Measurements from ENCODE around the gene RILPL2.
A peak's percentile ranks its signal among the peaks of the same experiment; 100 is the strongest.
"Not testable (repeated sequence)": the region's sequence is repeated elsewhere in the genome, so short reads cannot be mapped to it uniquely, and the experiment has no call there.

RILPL2 gene

DNA sequence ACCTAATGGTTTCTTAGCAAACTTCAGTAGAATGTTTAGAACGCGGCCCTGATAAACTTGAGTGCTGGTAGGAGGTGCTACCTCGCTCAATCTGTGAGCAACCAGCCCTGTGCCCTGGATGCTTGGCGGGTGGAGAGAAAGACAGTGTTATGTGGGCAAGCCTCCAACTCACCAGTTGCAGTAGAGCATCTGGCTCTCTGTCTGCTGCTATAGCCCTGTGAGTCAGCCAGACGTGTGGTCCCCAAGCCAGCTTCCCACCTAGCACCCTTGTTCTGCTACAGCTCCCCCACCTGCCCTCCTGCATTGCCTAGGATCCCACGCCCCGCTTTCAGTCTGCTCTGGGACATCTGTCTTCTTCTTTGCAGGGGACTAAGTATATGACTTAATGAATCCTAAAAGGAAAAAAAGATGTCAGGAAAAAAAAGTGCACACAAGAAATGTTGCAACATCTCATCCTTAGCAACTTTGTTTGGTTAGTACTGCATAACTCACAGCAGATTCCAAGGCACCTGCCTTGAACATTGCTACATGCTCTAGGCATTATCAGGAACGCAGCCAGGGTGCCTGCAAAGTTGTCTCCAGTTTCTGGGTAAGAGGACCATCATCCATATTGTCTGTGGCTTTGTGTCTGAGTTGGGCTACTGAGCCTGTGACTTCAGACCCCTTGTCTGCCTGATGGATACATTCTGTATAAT lies 35.0 kb upstream of the RILPL2 start:
- Mint-ChIP-seq H3K4me3 (no peak overlapping the region), H3K27ac (peak overlapping the region; percentile 66), H3K9me3 (no peaks in the 10 kb centered on the region), H3K27me3 (ENCODE audit: low read depth, poor library complexity) (peaks cover 3% of the 10 kb centered on the region), H3K4me1 (peaks cover 33% of the 10 kb centered on the region), H3K36me3 (ENCODE audit: low read depth) (peaks cover 55% of the 10 kb centered on the region)
- no peak for DNase-seq
- no peak for TF ChIP-seq CTCF (IDR thresholded peaks at IDR 0.05)

DNA sequence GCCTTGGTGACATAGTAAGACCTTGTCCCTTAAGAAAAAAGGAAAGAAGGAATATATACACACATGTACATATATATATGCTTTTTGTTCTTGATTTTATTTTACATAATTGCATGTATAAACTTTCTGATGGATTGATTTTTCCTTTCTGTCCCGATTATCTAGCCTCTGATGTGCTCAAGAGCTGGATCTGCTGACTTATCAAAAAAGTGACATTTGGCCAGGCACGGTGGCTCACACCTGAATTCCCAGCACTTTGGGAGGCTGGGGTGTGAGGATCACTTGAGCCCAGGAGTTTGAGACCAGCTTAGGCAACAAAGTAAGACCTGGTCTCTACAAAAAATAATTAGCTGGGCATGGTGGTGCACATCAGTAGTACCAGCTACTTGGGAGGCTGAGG lies 33.5 kb upstream of the RILPL2 start:
- no peaks in the 10 kb centered on the region for H3K9me3 Mint-ChIP-seq
- no peak for DNase-seq
- no peak for TF ChIP-seq CTCF (IDR thresholded peaks at IDR 0.05)
- no peak overlapping the region for H3K27ac Mint-ChIP-seq
- H3K27me3 Mint-ChIP-seq (ENCODE audit: low read depth, poor library complexity): peaks cover 3% of the 10 kb centered on the region
- peaks cover 26% of the 10 kb centered on the region for H3K4me1 Mint-ChIP-seq
- H3K4me3 Mint-ChIP-seq: no peak overlapping the region
- H3K36me3 Mint-ChIP-seq (ENCODE audit: low read depth): peaks cover 59% of the 10 kb centered on the region

DNA sequence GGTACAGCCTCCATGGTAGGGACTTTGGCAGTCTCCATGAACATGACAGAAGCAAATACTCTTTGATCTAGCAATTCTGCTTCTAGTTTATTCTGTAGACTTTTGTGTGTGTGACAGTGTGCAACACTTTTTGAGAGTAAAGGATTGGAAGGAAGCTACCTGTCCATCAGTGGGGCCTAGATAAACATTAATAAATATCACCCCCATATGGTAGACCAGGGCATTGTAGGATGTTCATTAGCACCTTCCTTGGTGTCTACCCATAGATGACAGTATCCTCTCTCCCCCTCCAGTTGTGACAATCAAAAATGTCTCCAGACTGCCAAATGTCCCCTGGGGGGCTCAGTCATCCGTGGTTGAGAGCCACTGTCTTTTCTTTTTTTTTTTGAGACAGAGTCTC lies 32.3 kb upstream of the RILPL2 start:
- H3K36me3 Mint-ChIP-seq (ENCODE audit: low read depth): peaks cover 58% of the 10 kb centered on the region
- H3K27ac Mint-ChIP-seq: no peak overlapping the region
- peaks cover 19% of the 10 kb centered on the region for H3K4me1 Mint-ChIP-seq
- no peak for TF ChIP-seq CTCF (IDR thresholded peaks at IDR 0.05)
- no peak overlapping the region for H3K4me3 Mint-ChIP-seq
- H3K9me3 Mint-ChIP-seq: no peaks in the 10 kb centered on the region
- H3K27me3 Mint-ChIP-seq (ENCODE audit: low read depth, poor library complexity): peaks cover 3% of the 10 kb centered on the region
- no peak for DNase-seq

- Mint-ChIP-seq H3K27ac (peak overlapping the region; percentile 29), H3K36me3 (ENCODE audit: low read depth) (peaks cover 50% of the 10 kb centered on the region), H3K9me3 (no peaks in the 10 kb centered on the region), H3K4me3 (no peak overlapping the region), H3K4me1 (peaks cover 26% of the 10 kb centered on the region), H3K27me3 (ENCODE audit: low read depth, poor library complexity) (peaks cover 3% of the 10 kb centered on the region)
- TF ChIP-seq CTCF (IDR thresholded peaks at IDR 0.05): no peak
- no peak for DNase-seq
Measured at GRCh38 chr12:123465084-123465483, 28.6 kb upstream of the RILPL2 start.

DNA sequence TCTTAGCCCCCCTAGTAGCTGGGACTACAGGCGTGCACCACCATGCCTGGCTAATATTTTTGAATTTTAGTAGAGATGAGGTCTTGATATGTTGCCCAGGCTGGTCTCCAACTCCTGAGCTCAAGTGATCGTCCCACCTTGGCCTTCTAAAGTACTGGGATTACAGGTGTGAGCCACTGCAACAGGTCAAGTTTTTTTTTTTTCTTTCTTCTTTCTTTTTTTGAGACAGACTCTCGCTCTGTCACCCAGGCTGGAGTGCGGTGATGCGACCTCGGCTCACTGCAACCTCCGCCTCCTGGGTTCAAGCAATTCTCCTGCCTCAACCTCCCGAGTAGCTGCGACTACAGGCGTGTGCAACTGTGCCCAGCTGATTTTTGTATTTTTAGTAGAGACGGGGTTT lies 26.7 kb upstream of the RILPL2 start:
- Mint-ChIP-seq H3K4me1 (peaks cover 32% of the 10 kb centered on the region), H3K36me3 (ENCODE audit: low read depth) (peaks cover 52% of the 10 kb centered on the region)
- not testable (repeated sequence) for H3K27ac Mint-ChIP-seq; H3K9me3 Mint-ChIP-seq; H3K4me3 Mint-ChIP-seq; H3K27me3 Mint-ChIP-seq (ENCODE audit: low read depth, poor library complexity); DNase-seq

- Mint-ChIP-seq H3K36me3 (ENCODE audit: low read depth) (peaks cover 27% of the 10 kb centered on the region), H3K27ac (peak within 1 kb of the TSS; percentile 100), H3K27me3 (ENCODE audit: low read depth, poor library complexity) (peaks cover 4% of the 10 kb centered on the region), H3K4me3 (peak within 1 kb of the TSS; percentile 99), H3K9me3 (no peaks in the 10 kb centered on the region), H3K4me1 (peaks cover 20% of the 10 kb centered on the region)
- TF ChIP-seq CTCF (IDR thresholded peaks at IDR 0.05): no peak
- peak; percentile 77 for DNase-seq
Measured at GRCh38 chr12:123457980-123458779, 21.7 kb upstream of the RILPL2 start, which contains the start of gene SNRNP35. Gene SNRNP35, plus strand, starts transcription at chr12:123458139. Its CDS starts 7,402 bp downstream, at chr12:123465541.

Measured in nephron progenitor cell (in vitro differentiated cells).